OCI-LY3 (cell line): Measurements from ENCODE around the gene EFCAB11.

Experiments used
- EZH2phosphoT487 ChIP-seq: fragments of 200-600 bp; shearing (Covaris generic); IDR thresholded peaks from 2 replicates; pipeline ENCODE4 v1.6.1; 2018; ENCODE audit warnings: antibody characterized with exemption, mixed run types, low read depth
- TF ChIP-seq, protein P1 (sequence below): fragments of 200-600, 300-600 bp; sonication (generic); IDR thresholded peaks from 2 replicates; pipeline ENCODE4 v1.5.1; 2014; ENCODE audit warnings: antibody characterized with exemption, low read length, low read depth

DNA sequence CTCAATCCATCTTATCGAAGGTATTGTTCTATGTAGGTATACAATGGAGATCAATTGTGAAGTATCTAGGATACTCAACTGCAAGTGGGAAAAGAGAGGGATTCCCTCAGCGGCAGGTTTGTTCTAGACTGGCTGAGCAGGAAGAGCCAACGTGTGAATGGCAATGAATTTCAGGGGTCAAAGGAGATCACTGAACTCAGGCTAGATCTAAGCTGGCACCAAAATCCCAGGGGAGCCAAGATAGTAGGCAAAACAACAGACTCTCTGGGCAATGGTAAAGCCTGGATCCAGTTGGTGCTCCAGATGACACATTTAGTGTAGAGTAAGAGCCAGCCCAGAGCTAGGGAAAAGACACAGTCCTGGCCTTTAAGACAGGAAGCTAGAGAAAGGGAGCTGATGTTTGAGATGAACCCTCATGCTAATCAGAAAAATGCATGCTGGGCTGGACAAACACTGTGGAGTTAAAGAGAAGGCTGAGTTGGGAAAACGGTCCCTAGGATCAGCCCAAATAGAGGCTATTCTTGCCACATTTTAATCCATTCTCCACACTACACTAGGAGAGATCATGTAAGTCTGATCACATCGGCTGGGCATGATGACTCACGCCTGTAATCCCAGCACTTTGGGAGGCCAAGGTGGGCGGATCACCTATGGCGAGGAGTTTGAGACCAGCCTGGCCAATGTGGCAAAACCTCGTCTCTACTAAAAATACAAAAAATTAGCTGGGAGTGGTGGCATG is 45.6 kb downstream of the EFCAB11 start:
- TF ChIP-seq, protein P1, sequence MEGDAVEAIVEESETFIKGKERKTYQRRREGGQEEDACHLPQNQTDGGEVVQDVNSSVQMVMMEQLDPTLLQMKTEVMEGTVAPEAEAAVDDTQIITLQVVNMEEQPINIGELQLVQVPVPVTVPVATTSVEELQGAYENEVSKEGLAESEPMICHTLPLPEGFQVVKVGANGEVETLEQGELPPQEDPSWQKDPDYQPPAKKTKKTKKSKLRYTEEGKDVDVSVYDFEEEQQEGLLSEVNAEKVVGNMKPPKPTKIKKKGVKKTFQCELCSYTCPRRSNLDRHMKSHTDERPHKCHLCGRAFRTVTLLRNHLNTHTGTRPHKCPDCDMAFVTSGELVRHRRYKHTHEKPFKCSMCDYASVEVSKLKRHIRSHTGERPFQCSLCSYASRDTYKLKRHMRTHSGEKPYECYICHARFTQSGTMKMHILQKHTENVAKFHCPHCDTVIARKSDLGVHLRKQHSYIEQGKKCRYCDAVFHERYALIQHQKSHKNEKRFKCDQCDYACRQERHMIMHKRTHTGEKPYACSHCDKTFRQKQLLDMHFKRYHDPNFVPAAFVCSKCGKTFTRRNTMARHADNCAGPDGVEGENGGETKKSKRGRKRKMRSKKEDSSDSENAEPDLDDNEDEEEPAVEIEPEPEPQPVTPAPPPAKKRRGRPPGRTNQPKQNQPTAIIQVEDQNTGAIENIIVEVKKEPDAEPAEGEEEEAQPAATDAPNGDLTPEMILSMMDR, result no peak
- TF ChIP-seq EZH2phosphoT487, result no peak
